Trophoblast cell (in vitro differentiated cells and primary cell): ENCODE data around the gene SLC25A10.

Source experiments
- DNase-seq, 2 donors: peaks; one replicate each; pipeline ENCODE4 v3.0.0-alpha.2; 2016
- H2AFZ ChIP-seq: 2 replicates; pipeline ENCODE4 v1.6.1; 2013; ENCODE audit warnings: low read length, moderate library complexity, mild to moderate bottlenecking; ENCODE audit not compliant: insufficient read depth, poor library complexity
- H2AK5ac ChIP-seq: 2 replicates; pipeline ENCODE4 v1.6.1; 2013; ENCODE audit warnings: mild to moderate bottlenecking, low read length
- H2BK120ac ChIP-seq: 2 replicates; pipeline ENCODE4 v1.6.1; 2013; ENCODE audit warnings: low read length, mild to moderate bottlenecking, moderate library complexity; ENCODE audit not compliant: insufficient read depth, poor library complexity
- H2BK12ac ChIP-seq: 2 replicates; pipeline ENCODE4 v1.6.1; 2013; ENCODE audit warnings: mild to moderate bottlenecking, low read length, moderate library complexity
- H2BK5ac ChIP-seq: 2 replicates; pipeline ENCODE4 v1.6.1; 2013; ENCODE audit warnings: low read length, low read depth, moderate library complexity, mild to moderate bottlenecking; ENCODE audit not compliant: poor library complexity
- H3K14ac ChIP-seq: 2 replicates; pipeline ENCODE4 v1.6.1; 2013; ENCODE audit warnings: mild to moderate bottlenecking, low read length
- H3K18ac ChIP-seq: 2 replicates; pipeline ENCODE4 v1.6.1; 2013; ENCODE audit warnings: mild to moderate bottlenecking, low read length
- H3K23ac ChIP-seq: 2 replicates; pipeline ENCODE4 v1.6.1; 2013; ENCODE audit warnings: low read length
- H3K27ac ChIP-seq: 2 replicates; pipeline ENCODE4 v1.5.1; 2013; ENCODE audit warnings: low read depth, mild to moderate bottlenecking, inconsistent platforms, low read length, moderate library complexity
- H3K27me3 ChIP-seq: 2 replicates; pipeline ENCODE4 v1.6.1; 2013; ENCODE audit warnings: inconsistent platforms, mild to moderate bottlenecking, low read length, moderate library complexity; ENCODE audit not compliant: insufficient read depth
- H3K36me3 ChIP-seq, 2 experiments: 1 replicate in 1 of 2; 2 replicates in 1 of 2; pipeline ENCODE4 v1.6.1; 2013; ENCODE audit warnings: low read length in 2 of 2, mild to moderate bottlenecking in 2 of 2, moderate library complexity in 1 of 2; ENCODE audit not compliant: insufficient read depth in 2 of 2, control insufficient read depth in 1 of 2
- H3K4ac ChIP-seq: 2 replicates; pipeline ENCODE4 v1.6.1; 2013; ENCODE audit warnings: low read depth, mild to moderate bottlenecking, low read length, moderate library complexity
- H3K4me1 ChIP-seq, 2 experiments: 1 replicate in 1 of 2; 2 replicates in 1 of 2; pipeline ENCODE4 v1.6.1; 2013; ENCODE audit warnings: low read length in 2 of 2, mild to moderate bottlenecking in 2 of 2, moderate library complexity in 1 of 2; ENCODE audit not compliant: insufficient read depth in 2 of 2, control insufficient read depth in 1 of 2
- H3K4me2 ChIP-seq: 2 replicates; pipeline ENCODE4 v1.6.1; 2013; ENCODE audit warnings: inconsistent platforms, mild to moderate bottlenecking, low read length, moderate library complexity
- H3K4me3 ChIP-seq: 2 replicates; pipeline ENCODE4 v1.5.1; 2013; ENCODE audit warnings: mild to moderate bottlenecking, low read depth, low read length, inconsistent platforms
- H3K79me1 ChIP-seq: one replicate; pipeline ENCODE4 v1.6.1; 2013; ENCODE audit warnings: low read length
- H3K79me2 ChIP-seq: 2 replicates; pipeline ENCODE4 v1.6.1; 2013; ENCODE audit warnings: low read length, mild to moderate bottlenecking; ENCODE audit not compliant: control insufficient read depth, insufficient read depth, poor library complexity
- H3K9ac ChIP-seq: 2 replicates; pipeline ENCODE4 v1.6.1; 2013; ENCODE audit warnings: mild to moderate bottlenecking, low read length
- H3K9me3 ChIP-seq: 2 replicates; pipeline ENCODE4 v1.6.1; 2013; ENCODE audit warnings: low read depth, mild to moderate bottlenecking, control low read depth, inconsistent platforms, low read length; ENCODE audit not compliant: insufficient read depth
- H4K12ac ChIP-seq: 2 replicates; pipeline ENCODE4 v1.6.1; 2013; ENCODE audit warnings: low read depth, mild to moderate bottlenecking, low read length, moderate library complexity
- H4K8ac ChIP-seq: 2 replicates; pipeline ENCODE4 v1.6.1; 2013; ENCODE audit warnings: low read depth, mild to moderate bottlenecking, low read length, moderate library complexity
- H4K91ac ChIP-seq: one replicate; pipeline ENCODE4 v1.6.1; 2013; ENCODE audit warnings: low read depth, mild to moderate bottlenecking, low read length, moderate library complexity
- WGBS: extraction: QIAGEN DNeasy Blood & Tissue Kit; methylation state at CpG from one replicate; pipeline ENCODE4 v1.1.7; 2013; ENCODE audit warnings: missing lambda C conversion rate; ENCODE audit not compliant: insufficient read length, insufficient coverage; ENCODE audit errors: extremely low coverage; 5-methylcytosine and 5-hydroxymethylcytosine counted together

The SLC25A10 gene

GRCh38 chr17:81705518-81706231 lies 6.4 kb upstream of the SLC25A10 start:
- Histone ChIP-seq H2AK5ac (no peak overlapping the region), H3K18ac (no peak overlapping the region), H4K91ac (no peak overlapping the region), H3K4ac (no peak overlapping the region), H4K8ac (no peak overlapping the region), H3K14ac (no peak overlapping the region), H3K4me3 (no peak overlapping the region), H2AFZ (no peak overlapping the region), H3K79me1 (peaks cover 12% of the 10 kb centered on the region), H2BK12ac (no peak overlapping the region), H4K12ac (no peak overlapping the region), H3K27me3 (no peaks in the 10 kb centered on the region), H3K4me2 (no peak overlapping the region), H3K79me2 (peaks cover 18% of the 10 kb centered on the region), H3K9me3 (peaks cover 2% of the 10 kb centered on the region), H3K27ac (no peak overlapping the region), H3K4me1 (peaks cover 18 to 22% of the 10 kb centered on the region in 2 experiments), H2BK5ac (no peak overlapping the region), H2BK120ac (no peak overlapping the region), H3K9ac (no peak overlapping the region), H3K36me3 (peaks cover 51 to 56% of the 10 kb centered on the region in 2 experiments), H3K23ac (no peak overlapping the region)
- DNase-seq: no peak
- no CpG with 5 or more reads among the region's 30 CpGs for WGBS

GRCh38 chr17:81706232-81706611 lies 5.9 kb upstream of the SLC25A10 start:
- H4K12ac ChIP-seq: no peak overlapping the region
- no peak overlapping the region for H4K91ac ChIP-seq
- H3K36me3 ChIP-seq: peaks cover 46 to 51% of the 10 kb centered on the region in 2 experiments
- no peak overlapping the region for H3K27ac ChIP-seq
- no peak overlapping the region for H2BK5ac ChIP-seq
- no peak overlapping the region for H3K9ac ChIP-seq
- peaks cover 2% of the 10 kb centered on the region for H3K9me3 ChIP-seq
- H2BK12ac ChIP-seq: no peak overlapping the region
- no peak overlapping the region for H3K4ac ChIP-seq
- no peak overlapping the region for H3K4me2 ChIP-seq
- WGBS: no CpG with 5 or more reads among the region's 17 CpGs
- no peaks in the 10 kb centered on the region for H3K27me3 ChIP-seq
- peaks cover 18% of the 10 kb centered on the region for H3K79me2 ChIP-seq
- no peak overlapping the region for H2AFZ ChIP-seq
- no peak overlapping the region for H3K23ac ChIP-seq
- peaks cover 12% of the 10 kb centered on the region for H3K79me1 ChIP-seq
- peaks cover 23 to 28% of the 10 kb centered on the region in 2 experiments for H3K4me1 ChIP-seq
- no peak overlapping the region for H3K4me3 ChIP-seq
- H3K18ac ChIP-seq: no peak overlapping the region
- H2BK120ac ChIP-seq: no peak overlapping the region
- H4K8ac ChIP-seq: no peak overlapping the region
- DNase-seq: no peak
- no peak overlapping the region for H3K14ac ChIP-seq
- H2AK5ac ChIP-seq: no peak overlapping the region

GRCh38 chr17:81706757-81707624 lies 5.1 kb upstream of the SLC25A10 start:
- H3K14ac ChIP-seq: no peak overlapping the region
- peaks cover 2% of the 10 kb centered on the region for H3K9me3 ChIP-seq

GRCh38 chr17:81707725-81708646 lies 4.1 kb upstream of the SLC25A10 start:
- Histone ChIP-seq H3K27me3 (no peaks in the 10 kb centered on the region), H4K12ac (peak overlapping the region; percentile 12), H4K91ac (no peak overlapping the region), H2AFZ (no peak overlapping the region), H3K9ac (no peak overlapping the region), H4K8ac (no peak overlapping the region), H2BK5ac (no peak overlapping the region), H2BK12ac (no peak overlapping the region), H3K14ac (no peak overlapping the region), H3K79me2 (peaks cover 18% of the 10 kb centered on the region), H3K79me1 (peaks cover 11% of the 10 kb centered on the region), H3K4me1 (peaks cover 21 to 27% of the 10 kb centered on the region in 2 experiments), H2AK5ac (no peak overlapping the region), H3K4ac (no peak overlapping the region), H3K9me3 (peaks cover 2% of the 10 kb centered on the region), H2BK120ac (no peak overlapping the region), H3K4me2 (no peak overlapping the region), H3K27ac (no peak overlapping the region), H3K23ac (no peak overlapping the region), H3K36me3 (peaks cover 39 to 42% of the 10 kb centered on the region in 2 experiments), H3K18ac (no peak overlapping the region), H3K4me3 (no peak overlapping the region)
- no CpG with 5 or more reads among the region's 25 CpGs for WGBS
- no peak for DNase-seq

More at GRCh38 chr17:81706757-81707624, 5.1 kb upstream of the SLC25A10 start:
- Histone ChIP-seq H3K9ac (no peak overlapping the region), H3K79me1 (peaks cover 12% of the 10 kb centered on the region), H3K4me3 (no peak overlapping the region), H4K12ac (peak overlapping the region; percentile 12), H2AFZ (no peak overlapping the region), H3K79me2 (peaks cover 16% of the 10 kb centered on the region), H2BK5ac (no peak overlapping the region), H3K4me2 (no peak overlapping the region), H3K4ac (no peak overlapping the region), H4K8ac (no peak overlapping the region), H2BK12ac (no peak overlapping the region), H3K4me1 (peaks cover 19 to 26% of the 10 kb centered on the region in 2 experiments), H3K23ac (no peak overlapping the region), H4K91ac (no peak overlapping the region), H3K27ac (no peak overlapping the region), H3K36me3 (peaks cover 39 to 43% of the 10 kb centered on the region in 2 experiments), H3K27me3 (no peaks in the 10 kb centered on the region), H2AK5ac (no peak overlapping the region), H3K18ac (no peak overlapping the region), H2BK120ac (no peak overlapping the region)
- no CpG with 5 or more reads among the region's 54 CpGs for WGBS
- DNase-seq: no peak
